Fibroblast of skin of left quadriceps (primary cell): ENCODE measurements around the gene NIPAL3.
"Not testable (repeated sequence)": the region's sequence is repeated elsewhere in the genome, so short reads cannot be mapped to it uniquely, and the experiment has no call there.

Experiments
- DNase-seq, 2 experiments: peaks; one replicate each; pipeline ENCODE4 v3.0.0-alpha.2; 2013; ENCODE audit warnings: low read depth in 2 of 2

Gene NIPAL3

DNA sequence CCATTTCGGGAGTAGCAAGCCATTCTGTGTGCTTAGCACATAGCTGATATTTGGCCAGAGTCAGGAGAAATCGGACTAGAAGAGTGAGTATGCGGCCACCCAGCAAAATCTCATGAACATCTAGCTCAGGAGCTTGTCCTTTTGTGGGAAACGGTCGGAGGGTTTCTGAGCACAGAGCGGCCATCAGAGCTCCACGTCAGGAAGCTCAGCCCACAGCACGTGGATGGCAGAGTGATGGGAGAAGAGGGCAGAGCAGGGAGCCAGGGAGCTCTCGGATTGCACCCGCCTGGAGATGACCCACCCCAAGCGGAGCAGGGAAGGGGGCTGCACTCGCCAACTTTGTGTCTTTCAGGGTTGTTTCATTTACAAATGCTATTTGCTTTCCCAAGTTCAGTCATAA lies 100.9 kb downstream of the NIPAL3 start:
- DNase-seq = no peak

DNA sequence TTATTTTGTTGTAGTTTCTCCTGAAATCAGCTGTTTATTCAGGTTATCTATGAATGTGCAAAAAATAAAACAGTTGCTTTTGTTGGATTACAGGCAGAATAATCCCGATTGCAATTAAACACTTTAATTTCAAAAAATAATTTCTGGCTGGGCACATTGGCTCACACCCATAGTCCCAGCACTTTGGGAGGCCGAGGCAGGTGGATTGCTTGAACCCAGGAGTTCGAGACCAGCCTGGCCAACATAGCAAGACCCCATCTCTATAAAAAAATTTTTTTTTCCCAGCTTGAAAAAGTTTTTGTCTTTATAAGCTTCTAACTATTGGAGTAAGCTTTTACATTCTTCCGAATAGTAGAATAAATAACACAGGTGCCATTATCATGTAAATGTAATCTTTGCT lies 102.3 kb downstream of the NIPAL3 start:
- no peak for DNase-seq

DNA sequence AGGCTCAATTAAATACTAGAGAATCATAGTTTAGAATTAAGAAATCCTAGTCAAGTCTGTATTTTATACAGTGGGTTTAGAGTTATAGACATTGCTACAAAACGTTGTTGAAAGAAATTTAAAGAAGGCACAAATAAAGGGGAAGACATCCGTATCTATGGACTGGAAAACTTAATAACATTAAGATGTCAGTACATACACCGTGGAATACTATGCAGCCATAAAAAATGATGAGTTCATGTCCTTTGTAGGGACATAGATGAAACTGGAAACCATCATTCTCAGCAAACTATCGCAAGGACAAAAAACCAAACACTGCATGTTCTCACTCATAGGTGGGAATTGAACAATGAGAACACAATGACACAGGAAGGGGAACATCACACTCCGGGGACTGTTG lies 104.7 kb downstream of the NIPAL3 start:
- DNase-seq = not testable (repeated sequence)
